WTC11 (cell line): ENCODE results near the gene PARVG. TPM values are rescaled to one million over a fixed set of nuclear protein-coding genes. Genes with fewer than 3 reads are reported as not detected.

Source experiments
- ATAC-seq: fragments of 200-7000 bp; cut with Tn5 transposase; 2 replicates; pipeline ENCODE4 v1.10.0; 2021; ENCODE audit warnings: mild to moderate bottlenecking, moderate library complexity
- CTCF ChIA-PET: fragments of 300-600 bp; sonication (Branson Sonifier 250); formaldehyde crosslinking; loops from one replicate; lab custom pipeline; 2021; ENCODE audit warnings: antibody characterized with exemption; lab: Charles Lee
- POLR2A ChIA-PET: fragments of 350-600 bp; sonication (Branson Sonifier 250); formaldehyde crosslinking; loops from one replicate; lab custom pipeline; 2021; ENCODE audit warnings: antibody characterized with exemption; lab: Charles Lee
- DNase-seq: peaks from one replicate; pipeline ENCODE4 v3.0.0; 2021; ENCODE audit warnings: low spot score
- H3K27ac Mint-ChIP-seq: 2 replicates; pipeline ENCODE4 v1.8.0; 2021; ENCODE audit warnings: mixed read lengths
- H3K27me3 Mint-ChIP-seq: 2 replicates; pipeline ENCODE4 v1.8.0; 2021; ENCODE audit warnings: low read depth, mild to moderate bottlenecking, moderate library complexity, mixed read lengths
- H3K36me3 Mint-ChIP-seq: 2 replicates; pipeline ENCODE4 v1.8.0; 2021; ENCODE audit warnings: mixed read lengths
- H3K4me1 Mint-ChIP-seq: 2 replicates; pipeline ENCODE4 v1.8.0; 2022; ENCODE audit warnings: mixed read lengths
- H3K4me3 Mint-ChIP-seq: 2 replicates; pipeline ENCODE4 v1.8.0; 2021; ENCODE audit warnings: mild to moderate bottlenecking, moderate library complexity, mixed read lengths
- H3K9me3 Mint-ChIP-seq: 2 replicates; pipeline ENCODE4 v1.8.0; 2021; ENCODE audit warnings: mixed read lengths
- CREB1 ChIP-seq: sonication (generic); formaldehyde crosslinking; IDR thresholded peaks from 2 replicates; pipeline ENCODE4 v1.8.0; 2023; ENCODE audit warnings: mild to moderate bottlenecking, missing genetic modification reagents
- ESRRA ChIP-seq: sonication (generic); formaldehyde crosslinking; IDR thresholded peaks from 2 replicates; pipeline ENCODE4 v1.8.1; 2022; ENCODE audit warnings: mild to moderate bottlenecking, missing genetic modification reagents, borderline replicate concordance
- HMGA2 ChIP-seq: fragments of 250-450 bp; sonication (Bioruptor Pico); IDR thresholded peaks from 2 replicates; pipeline ENCODE4 v1.4.0; 2021; ENCODE audit warnings: mild to moderate bottlenecking, moderate library complexity
- IRF2 ChIP-seq: sonication (generic); formaldehyde crosslinking; IDR thresholded peaks from 2 replicates; pipeline ENCODE4 v1.8.0; 2022; ENCODE audit warnings: low read depth, missing genetic modification reagents, borderline replicate concordance
- NFATC4 ChIP-seq: fragments of 250-450 bp; sonication (Bioruptor Pico); IDR thresholded peaks from 2 replicates; pipeline ENCODE4 v1.9.0; 2021; ENCODE audit warnings: mild to moderate bottlenecking
- NR2C2 ChIP-seq: sonication (generic); formaldehyde crosslinking; IDR thresholded peaks from 2 replicates; pipeline ENCODE4 v1.8.0; 2022; ENCODE audit warnings: mild to moderate bottlenecking, missing genetic modification reagents
- OVOL2 ChIP-seq: fragments of 250-450 bp; sonication (Bioruptor Pico); IDR thresholded peaks from 2 replicates; pipeline ENCODE4 v1.9.0; 2021; ENCODE audit warnings: mild to moderate bottlenecking, borderline replicate concordance
- RELA ChIP-seq: sonication (generic); formaldehyde crosslinking; IDR thresholded peaks from 2 replicates; pipeline ENCODE4 v1.8.1; 2022; ENCODE audit warnings: missing genetic modification reagents, mild to moderate bottlenecking, borderline replicate concordance
- SMAD3 ChIP-seq: sonication (generic); formaldehyde crosslinking; IDR thresholded peaks from 2 replicates; pipeline ENCODE4 v1.8.0; 2022; ENCODE audit warnings: missing genetic modification reagents, mild to moderate bottlenecking, borderline replicate concordance
- SP1 ChIP-seq: sonication (generic); formaldehyde crosslinking; conservative IDR thresholded peaks from 2 replicates; pipeline ENCODE4 v1.8.1; 2022; ENCODE audit warnings: missing genetic modification reagents
- ZBTB21 ChIP-seq: sonication (generic); formaldehyde crosslinking; IDR thresholded peaks from 2 replicates; pipeline ENCODE4 v1.8.1; 2023; ENCODE audit warnings: mild to moderate bottlenecking, missing genetic modification reagents, borderline replicate concordance
- ZNF317 ChIP-seq: sonication (generic); formaldehyde crosslinking; IDR thresholded peaks from 2 replicates; pipeline ENCODE4 v1.8.1; 2023; ENCODE audit warnings: low read depth, mild to moderate bottlenecking, moderate library complexity, missing genetic modification reagents, borderline replicate concordance
- ZNF416 ChIP-seq: fragments of 250-450 bp; sonication (Bioruptor Pico); IDR thresholded peaks from 2 replicates; pipeline ENCODE4 v1.9.0; 2021; ENCODE audit warnings: mild to moderate bottlenecking, inconsistent platforms
- total RNA-seq: library from RNA; stranded (reverse); gene quantifications from 3 replicates; pipeline ENCODE4 v1.2.3, GENCODE V29; 2021
- TF ChIP-seq, protein P1 (sequence below): sonication (generic); formaldehyde crosslinking; IDR thresholded peaks from 2 replicates; pipeline ENCODE4 v1.8.0; 2022; ENCODE audit warnings: missing genetic modification reagents
- TF ChIP-seq, protein P2 (sequence below): sonication (generic); formaldehyde crosslinking; IDR thresholded peaks from 2 replicates; pipeline ENCODE4 v1.8.0; 2023; ENCODE audit warnings: missing genetic modification reagents
- TF ChIP-seq, protein P3 (sequence below): fragments of 250-450 bp; sonication (Bioruptor Pico); IDR thresholded peaks from 2 replicates; pipeline ENCODE4 v1.9.0; 2021; ENCODE audit warnings: mild to moderate bottlenecking
- TF ChIP-seq, protein P4 (sequence below): fragments of 200-600 bp; IDR thresholded peaks from 2 replicates; pipeline ENCODE4 v1.8.0; 2022; ENCODE audit warnings: antibody characterized with exemption
- TF ChIP-seq, protein P5 (sequence below): fragments of 250-450 bp; sonication (Bioruptor Pico); IDR thresholded peaks from 2 replicates; pipeline ENCODE4 v2.1.2; 2022; ENCODE audit warnings: mild to moderate bottlenecking, moderate library complexity
- TF ChIP-seq, protein P6 (sequence below): sonication (generic); formaldehyde crosslinking; IDR thresholded peaks from 2 replicates; pipeline ENCODE4 v1.8.0; 2022; ENCODE audit warnings: mild to moderate bottlenecking, missing genetic modification reagents
- TF ChIP-seq, protein P7 (sequence below): fragments of 250-450 bp; sonication (Bioruptor Pico); IDR thresholded peaks from 2 replicates; pipeline ENCODE4 v1.9.0; 2021; ENCODE audit warnings: mild to moderate bottlenecking
- TF ChIP-seq, protein P8 (sequence below): fragments of 250-450 bp; sonication (Bioruptor Pico); IDR thresholded peaks from 2 replicates; pipeline ENCODE4 v1.8.0; 2021; ENCODE audit warnings: mild to moderate bottlenecking

Gene PARVG
- total RNA-seq, 1 experiment from 2014 or later = 0.94 TPM

DNA sequence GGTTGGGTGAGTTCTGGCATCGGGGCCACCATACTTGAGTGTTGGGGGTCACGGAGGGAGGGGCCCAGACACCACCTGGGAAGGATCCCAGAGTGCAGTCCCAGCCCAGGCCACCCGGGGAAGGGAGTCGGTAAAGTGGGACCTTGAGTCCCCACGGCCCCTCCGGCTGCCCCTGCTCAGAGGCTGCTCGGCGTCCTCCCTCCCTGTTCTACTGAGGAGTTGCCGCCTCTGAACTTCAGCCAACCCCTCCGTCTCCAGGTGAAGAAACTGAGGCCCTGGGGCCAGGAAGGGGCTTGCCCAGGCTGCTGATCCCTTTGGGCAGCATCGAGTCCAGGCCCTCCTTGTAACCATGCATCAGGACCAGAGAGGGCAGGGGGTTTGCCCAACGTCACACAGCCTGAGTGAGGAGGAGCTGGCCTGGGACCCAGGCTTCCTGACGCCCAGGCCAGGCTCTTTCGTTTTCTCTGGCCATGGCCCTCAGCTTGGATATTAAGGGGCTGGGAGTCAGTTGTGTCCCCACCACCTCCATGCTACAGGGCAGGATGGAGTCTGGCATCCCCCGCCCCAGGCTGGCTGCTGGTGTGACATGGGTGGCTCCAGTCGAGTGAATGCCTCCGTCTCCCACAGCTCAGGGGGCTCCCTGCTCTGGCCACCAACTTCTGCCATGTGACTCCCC is 1.3 kb downstream of the PARVG start (continued):
- TF ChIP-seq, protein P1, sequence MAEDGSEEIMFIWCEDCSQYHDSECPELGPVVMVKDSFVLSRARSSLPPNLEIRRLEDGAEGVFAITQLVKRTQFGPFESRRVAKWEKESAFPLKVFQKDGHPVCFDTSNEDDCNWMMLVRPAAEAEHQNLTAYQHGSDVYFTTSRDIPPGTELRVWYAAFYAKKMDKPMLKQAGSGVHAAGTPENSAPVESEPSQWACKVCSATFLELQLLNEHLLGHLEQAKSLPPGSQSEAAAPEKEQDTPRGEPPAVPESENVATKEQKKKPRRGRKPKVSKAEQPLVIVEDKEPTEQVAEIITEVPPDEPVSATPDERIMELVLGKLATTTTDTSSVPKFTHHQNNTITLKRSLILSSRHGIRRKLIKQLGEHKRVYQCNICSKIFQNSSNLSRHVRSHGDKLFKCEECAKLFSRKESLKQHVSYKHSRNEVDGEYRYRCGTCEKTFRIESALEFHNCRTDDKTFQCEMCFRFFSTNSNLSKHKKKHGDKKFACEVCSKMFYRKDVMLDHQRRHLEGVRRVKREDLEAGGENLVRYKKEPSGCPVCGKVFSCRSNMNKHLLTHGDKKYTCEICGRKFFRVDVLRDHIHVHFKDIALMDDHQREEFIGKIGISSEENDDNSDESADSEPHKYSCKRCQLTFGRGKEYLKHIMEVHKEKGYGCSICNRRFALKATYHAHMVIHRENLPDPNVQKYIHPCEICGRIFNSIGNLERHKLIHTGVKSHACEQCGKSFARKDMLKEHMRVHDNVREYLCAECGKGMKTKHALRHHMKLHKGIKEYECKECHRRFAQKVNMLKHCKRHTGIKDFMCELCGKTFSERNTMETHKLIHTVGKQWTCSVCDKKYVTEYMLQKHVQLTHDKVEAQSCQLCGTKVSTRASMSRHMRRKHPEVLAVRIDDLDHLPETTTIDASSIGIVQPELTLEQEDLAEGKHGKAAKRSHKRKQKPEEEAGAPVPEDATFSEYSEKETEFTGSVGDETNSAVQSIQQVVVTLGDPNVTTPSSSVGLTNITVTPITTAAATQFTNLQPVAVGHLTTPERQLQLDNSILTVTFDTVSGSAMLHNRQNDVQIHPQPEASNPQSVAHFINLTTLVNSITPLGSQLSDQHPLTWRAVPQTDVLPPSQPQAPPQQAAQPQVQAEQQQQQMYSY (CRISPR knock-in tag) = no peak
- TF ChIP-seq, protein P2, sequence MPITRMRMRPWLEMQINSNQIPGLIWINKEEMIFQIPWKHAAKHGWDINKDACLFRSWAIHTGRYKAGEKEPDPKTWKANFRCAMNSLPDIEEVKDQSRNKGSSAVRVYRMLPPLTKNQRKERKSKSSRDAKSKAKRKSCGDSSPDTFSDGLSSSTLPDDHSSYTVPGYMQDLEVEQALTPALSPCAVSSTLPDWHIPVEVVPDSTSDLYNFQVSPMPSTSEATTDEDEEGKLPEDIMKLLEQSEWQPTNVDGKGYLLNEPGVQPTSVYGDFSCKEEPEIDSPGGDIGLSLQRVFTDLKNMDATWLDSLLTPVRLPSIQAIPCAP (CRISPR knock-in tag) = no peak
- TF ChIP-seq, protein P3, sequence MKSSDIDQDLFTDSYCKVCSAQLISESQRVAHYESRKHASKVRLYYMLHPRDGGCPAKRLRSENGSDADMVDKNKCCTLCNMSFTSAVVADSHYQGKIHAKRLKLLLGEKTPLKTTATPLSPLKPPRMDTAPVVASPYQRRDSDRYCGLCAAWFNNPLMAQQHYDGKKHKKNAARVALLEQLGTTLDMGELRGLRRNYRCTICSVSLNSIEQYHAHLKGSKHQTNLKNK (CRISPR knock-in tag) = no peak
- TF ChIP-seq ZNF416 (CRISPR knock-in tag) (no peak), ZNF317 (CRISPR knock-in tag) (no peak), NFATC4 (CRISPR knock-in tag) (no peak)

DNA sequence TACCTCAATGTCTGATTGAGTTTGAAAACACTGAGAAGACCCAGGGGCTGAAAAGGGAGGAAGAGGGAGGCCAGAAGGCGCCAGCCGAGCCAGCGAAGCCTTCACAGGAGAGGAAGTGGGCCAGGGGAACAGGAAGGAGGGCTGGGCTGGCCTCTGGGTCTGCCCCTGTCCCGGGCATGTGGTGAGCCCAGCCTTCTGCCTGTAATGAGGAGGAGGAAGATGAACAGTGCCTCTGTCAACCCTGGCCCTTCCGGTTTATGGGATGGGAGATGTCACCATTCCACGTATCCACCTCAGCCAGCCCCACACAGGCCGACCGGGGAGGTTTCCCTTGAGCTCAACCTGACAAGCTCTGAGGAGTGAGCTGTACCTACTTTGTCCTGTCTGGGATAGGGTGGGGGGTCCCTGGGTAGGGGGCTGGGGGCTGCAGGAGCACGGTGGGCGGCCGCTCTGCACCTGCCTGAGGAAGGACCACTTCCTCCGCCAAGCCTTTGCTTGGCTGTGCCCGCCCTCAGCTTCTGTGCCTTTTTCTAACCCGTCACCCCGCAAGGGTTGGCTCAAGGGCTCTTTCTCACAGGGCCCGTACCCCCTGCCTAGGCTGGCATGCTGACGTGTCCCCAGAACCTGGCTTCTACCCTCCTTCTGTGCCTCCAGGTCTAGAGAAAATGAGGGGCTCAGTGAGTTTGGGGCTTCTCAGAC is 2.0 kb downstream of the PARVG start:
- TF ChIP-seq, protein P4, sequence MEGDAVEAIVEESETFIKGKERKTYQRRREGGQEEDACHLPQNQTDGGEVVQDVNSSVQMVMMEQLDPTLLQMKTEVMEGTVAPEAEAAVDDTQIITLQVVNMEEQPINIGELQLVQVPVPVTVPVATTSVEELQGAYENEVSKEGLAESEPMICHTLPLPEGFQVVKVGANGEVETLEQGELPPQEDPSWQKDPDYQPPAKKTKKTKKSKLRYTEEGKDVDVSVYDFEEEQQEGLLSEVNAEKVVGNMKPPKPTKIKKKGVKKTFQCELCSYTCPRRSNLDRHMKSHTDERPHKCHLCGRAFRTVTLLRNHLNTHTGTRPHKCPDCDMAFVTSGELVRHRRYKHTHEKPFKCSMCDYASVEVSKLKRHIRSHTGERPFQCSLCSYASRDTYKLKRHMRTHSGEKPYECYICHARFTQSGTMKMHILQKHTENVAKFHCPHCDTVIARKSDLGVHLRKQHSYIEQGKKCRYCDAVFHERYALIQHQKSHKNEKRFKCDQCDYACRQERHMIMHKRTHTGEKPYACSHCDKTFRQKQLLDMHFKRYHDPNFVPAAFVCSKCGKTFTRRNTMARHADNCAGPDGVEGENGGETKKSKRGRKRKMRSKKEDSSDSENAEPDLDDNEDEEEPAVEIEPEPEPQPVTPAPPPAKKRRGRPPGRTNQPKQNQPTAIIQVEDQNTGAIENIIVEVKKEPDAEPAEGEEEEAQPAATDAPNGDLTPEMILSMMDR = no peak
- TF ChIP-seq, protein P5, sequence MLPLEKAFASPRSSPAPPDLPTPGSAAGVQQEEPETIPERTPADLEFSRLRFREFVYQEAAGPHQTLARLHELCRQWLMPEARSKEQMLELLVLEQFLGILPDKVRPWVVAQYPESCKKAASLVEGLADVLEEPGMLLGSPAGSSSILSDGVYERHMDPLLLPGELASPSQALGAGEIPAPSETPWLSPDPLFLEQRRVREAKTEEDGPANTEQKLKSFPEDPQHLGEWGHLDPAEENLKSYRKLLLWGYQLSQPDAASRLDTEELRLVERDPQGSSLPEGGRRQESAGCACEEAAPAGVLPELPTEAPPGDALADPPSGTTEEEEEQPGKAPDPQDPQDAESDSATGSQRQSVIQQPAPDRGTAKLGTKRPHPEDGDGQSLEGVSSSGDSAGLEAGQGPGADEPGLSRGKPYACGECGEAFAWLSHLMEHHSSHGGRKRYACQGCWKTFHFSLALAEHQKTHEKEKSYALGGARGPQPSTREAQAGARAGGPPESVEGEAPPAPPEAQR (CRISPR knock-in tag) = no peak
- TF ChIP-seq IRF2 = no peak
- no peak for TF ChIP-seq RELA (CRISPR knock-in tag)
- TF ChIP-seq ZBTB21 (CRISPR knock-in tag) = no peak
- TF ChIP-seq HMGA2 = no peak
- TF ChIP-seq, protein P6, sequence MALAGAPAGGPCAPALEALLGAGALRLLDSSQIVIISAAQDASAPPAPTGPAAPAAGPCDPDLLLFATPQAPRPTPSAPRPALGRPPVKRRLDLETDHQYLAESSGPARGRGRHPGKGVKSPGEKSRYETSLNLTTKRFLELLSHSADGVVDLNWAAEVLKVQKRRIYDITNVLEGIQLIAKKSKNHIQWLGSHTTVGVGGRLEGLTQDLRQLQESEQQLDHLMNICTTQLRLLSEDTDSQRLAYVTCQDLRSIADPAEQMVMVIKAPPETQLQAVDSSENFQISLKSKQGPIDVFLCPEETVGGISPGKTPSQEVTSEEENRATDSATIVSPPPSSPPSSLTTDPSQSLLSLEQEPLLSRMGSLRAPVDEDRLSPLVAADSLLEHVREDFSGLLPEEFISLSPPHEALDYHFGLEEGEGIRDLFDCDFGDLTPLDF (CRISPR knock-in tag) = no peak
- no peak for TF ChIP-seq OVOL2 (CRISPR knock-in tag)
- no peak for TF ChIP-seq SMAD3
- TF ChIP-seq SP1 (CRISPR knock-in tag) = no peak
- TF ChIP-seq, protein P7, sequence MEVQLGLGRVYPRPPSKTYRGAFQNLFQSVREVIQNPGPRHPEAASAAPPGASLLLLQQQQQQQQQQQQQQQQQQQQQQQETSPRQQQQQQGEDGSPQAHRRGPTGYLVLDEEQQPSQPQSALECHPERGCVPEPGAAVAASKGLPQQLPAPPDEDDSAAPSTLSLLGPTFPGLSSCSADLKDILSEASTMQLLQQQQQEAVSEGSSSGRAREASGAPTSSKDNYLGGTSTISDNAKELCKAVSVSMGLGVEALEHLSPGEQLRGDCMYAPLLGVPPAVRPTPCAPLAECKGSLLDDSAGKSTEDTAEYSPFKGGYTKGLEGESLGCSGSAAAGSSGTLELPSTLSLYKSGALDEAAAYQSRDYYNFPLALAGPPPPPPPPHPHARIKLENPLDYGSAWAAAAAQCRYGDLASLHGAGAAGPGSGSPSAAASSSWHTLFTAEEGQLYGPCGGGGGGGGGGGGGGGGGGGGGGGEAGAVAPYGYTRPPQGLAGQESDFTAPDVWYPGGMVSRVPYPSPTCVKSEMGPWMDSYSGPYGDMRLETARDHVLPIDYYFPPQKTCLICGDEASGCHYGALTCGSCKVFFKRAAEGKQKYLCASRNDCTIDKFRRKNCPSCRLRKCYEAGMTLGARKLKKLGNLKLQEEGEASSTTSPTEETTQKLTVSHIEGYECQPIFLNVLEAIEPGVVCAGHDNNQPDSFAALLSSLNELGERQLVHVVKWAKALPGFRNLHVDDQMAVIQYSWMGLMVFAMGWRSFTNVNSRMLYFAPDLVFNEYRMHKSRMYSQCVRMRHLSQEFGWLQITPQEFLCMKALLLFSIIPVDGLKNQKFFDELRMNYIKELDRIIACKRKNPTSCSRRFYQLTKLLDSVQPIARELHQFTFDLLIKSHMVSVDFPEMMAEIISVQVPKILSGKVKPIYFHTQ = no peak
- no peak for TF ChIP-seq ESRRA (CRISPR knock-in tag)
- TF ChIP-seq, protein P8, sequence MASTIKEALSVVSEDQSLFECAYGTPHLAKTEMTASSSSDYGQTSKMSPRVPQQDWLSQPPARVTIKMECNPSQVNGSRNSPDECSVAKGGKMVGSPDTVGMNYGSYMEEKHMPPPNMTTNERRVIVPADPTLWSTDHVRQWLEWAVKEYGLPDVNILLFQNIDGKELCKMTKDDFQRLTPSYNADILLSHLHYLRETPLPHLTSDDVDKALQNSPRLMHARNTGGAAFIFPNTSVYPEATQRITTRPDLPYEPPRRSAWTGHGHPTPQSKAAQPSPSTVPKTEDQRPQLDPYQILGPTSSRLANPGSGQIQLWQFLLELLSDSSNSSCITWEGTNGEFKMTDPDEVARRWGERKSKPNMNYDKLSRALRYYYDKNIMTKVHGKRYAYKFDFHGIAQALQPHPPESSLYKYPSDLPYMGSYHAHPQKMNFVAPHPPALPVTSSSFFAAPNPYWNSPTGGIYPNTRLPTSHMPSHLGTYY = no peak
- TF ChIP-seq NR2C2 (CRISPR knock-in tag) = no peak
- TF ChIP-seq CREB1 (CRISPR knock-in tag) = no peak
- Mint-ChIP-seq H3K4me1 (peaks cover 14% of the 10 kb centered on the region), H3K36me3 (no peaks in the 10 kb centered on the region), H3K27me3 (no peaks in the 10 kb centered on the region), H3K9me3 (no peaks in the 10 kb centered on the region), H3K4me3 (no peak overlapping the region), H3K27ac (no peak overlapping the region)
- ChIA-PET CTCF (interaction anchor here (0.6 to 1.1 kb wide), 2 partner anchors 175 to 237 kb away, joined by 3 to 5 read pairs; no protein-coding TSS in a partner anchor), POLR2A (no interaction called here)
- no peak for ATAC-seq
- no peak for DNase-seq
